HG03565 (cell line): Measurements from ENCODE around the gene PCNT.

Source experiments
- ATAC-seq: cut with Tn5 transposase; IDR thresholded peaks from one replicate; pipeline ENCODE4 v1.9.1; 2021; ENCODE audit warnings: mild to moderate bottlenecking, moderate library complexity; ENCODE audit not compliant: unreplicated experiment

PCNT gene

GRCh38 chr21:46379691-46380090 lies 55.7 kb downstream of the PCNT start:
- ATAC-seq, result no peak

GRCh38 chr21:46381541-46381940 lies 57.6 kb downstream of the PCNT start:
- no peak for ATAC-seq

GRCh38 chr21:46384556-46384955 lies 60.6 kb downstream of the PCNT start:
- ATAC-seq, result no peak

GRCh38 chr21:46385846-46386733 lies 62.1 kb downstream of the PCNT start:
- no peak for ATAC-seq

- no peak for ATAC-seq
Measured at GRCh38 chr21:46386734-46387088, 62.8 kb downstream of the PCNT start.

- no peak for ATAC-seq
Measured at GRCh38 chr21:46388206-46388880, 64.4 kb downstream of the PCNT start.

GRCh38 chr21:46388896-46389295 lies 64.9 kb downstream of the PCNT start:
- no peak for ATAC-seq

- ATAC-seq, result no peak
Measured at GRCh38 chr21:46390603-46391545, 66.9 kb downstream of the PCNT start.

- ATAC-seq, result no peak
Measured at GRCh38 chr21:46391773-46392172, 67.8 kb downstream of the PCNT start.

- no peak for ATAC-seq
Measured at GRCh38 chr21:46392921-46393320, 69.0 kb downstream of the PCNT start.

- ATAC-seq, result no peak
Measured at GRCh38 chr21:46393451-46393940, 69.5 kb downstream of the PCNT start.

- ATAC-seq, result no peak
Measured at GRCh38 chr21:46393941-46394594, 70.1 kb downstream of the PCNT start.

GRCh38 chr21:46394595-46395104 lies 70.7 kb downstream of the PCNT start:
- ATAC-seq, result no peak

GRCh38 chr21:46397211-46397905 lies 73.4 kb downstream of the PCNT start:
- no peak for ATAC-seq

- no peak for ATAC-seq
Measured at GRCh38 chr21:46397993-46398392, 74.0 kb downstream of the PCNT start.

- ATAC-seq, result no peak
Measured at GRCh38 chr21:46399129-46399528, 75.2 kb downstream of the PCNT start.

- no peak for ATAC-seq
Measured at GRCh38 chr21:46399686-46400085, 75.7 kb downstream of the PCNT start.

GRCh38 chr21:46401186-46401910 lies 77.4 kb downstream of the PCNT start:
- ATAC-seq, result no peak

GRCh38 chr21:46402421-46402820 lies 78.5 kb downstream of the PCNT start:
- ATAC-seq, result no peak
